ENCODE data around the gene CYB5R2. TPM values are rescaled to one million over a fixed set of nuclear protein-coding genes. Genes with fewer than 3 reads are reported as not detected.

CYB5R2 gene
- total RNA-seq, 1 donor from 2014 or later, result 6.8 TPM

GRCh38 chr11:7651140-7651551 is 22.2 kb downstream of the CYB5R2 start:
- H3K27ac Mint-ChIP-seq (ENCODE audit: unreplicated experiment), result no peak overlapping the region
- no peak overlapping the region for H3K4me3 Mint-ChIP-seq (ENCODE audit: unreplicated experiment)
- peaks cover 4% of the 10 kb centered on the region for H3K36me3 Mint-ChIP-seq (ENCODE audit: low read depth, unreplicated experiment)
- no peak for DNase-seq (ENCODE audit: low spot score)
- H3K4me1 Mint-ChIP-seq (ENCODE audit: unreplicated experiment), result no peaks in the 10 kb centered on the region
- no peaks in the 10 kb centered on the region for H3K9me3 Mint-ChIP-seq (ENCODE audit: unreplicated experiment)
- peaks cover 2% of the 10 kb centered on the region for H3K27me3 Mint-ChIP-seq (ENCODE audit: unreplicated experiment)
- no peak for TF ChIP-seq CTCF (IDR thresholded peaks at IDR 0.05; ENCODE audit: unreplicated experiment)

- peaks cover 2% of the 10 kb centered on the region for H3K27me3 Mint-ChIP-seq (ENCODE audit: unreplicated experiment)
- H3K27ac Mint-ChIP-seq (ENCODE audit: unreplicated experiment), result no peak overlapping the region
- H3K4me1 Mint-ChIP-seq (ENCODE audit: unreplicated experiment), result no peaks in the 10 kb centered on the region
- DNase-seq (ENCODE audit: low spot score), result no peak
- no peaks in the 10 kb centered on the region for H3K9me3 Mint-ChIP-seq (ENCODE audit: unreplicated experiment)
- H3K36me3 Mint-ChIP-seq (ENCODE audit: low read depth, unreplicated experiment), result no peaks in the 10 kb centered on the region
- H3K4me3 Mint-ChIP-seq (ENCODE audit: unreplicated experiment), result no peak overlapping the region
- TF ChIP-seq CTCF (IDR thresholded peaks at IDR 0.05; ENCODE audit: unreplicated experiment), result no peak
Measured at GRCh38 chr11:7648264-7648663, 25.0 kb downstream of the CYB5R2 start.

- Mint-ChIP-seq H3K4me3 (ENCODE audit: unreplicated experiment) (no peak overlapping the region), H3K4me1 (ENCODE audit: unreplicated experiment) (no peaks in the 10 kb centered on the region), H3K27ac (ENCODE audit: unreplicated experiment) (no peak overlapping the region), H3K36me3 (ENCODE audit: low read depth, unreplicated experiment) (no peaks in the 10 kb centered on the region), H3K27me3 (ENCODE audit: unreplicated experiment) (peaks cover 2% of the 10 kb centered on the region), H3K9me3 (ENCODE audit: unreplicated experiment) (no peaks in the 10 kb centered on the region)
- no peak for TF ChIP-seq CTCF (IDR thresholded peaks at IDR 0.05; ENCODE audit: unreplicated experiment)
- no peak for DNase-seq (ENCODE audit: low spot score)
Measured at GRCh38 chr11:7646866-7647265, 26.4 kb downstream of the CYB5R2 start.

GRCh38 chr11:7645206-7645605 is 28.1 kb downstream of the CYB5R2 start:
- no peak for DNase-seq (ENCODE audit: low spot score)
- no peak overlapping the region for H3K4me3 Mint-ChIP-seq (ENCODE audit: unreplicated experiment)
- TF ChIP-seq CTCF (IDR thresholded peaks at IDR 0.05; ENCODE audit: unreplicated experiment), result no peak
- no peaks in the 10 kb centered on the region for H3K36me3 Mint-ChIP-seq (ENCODE audit: low read depth, unreplicated experiment)
- no peak overlapping the region for H3K27ac Mint-ChIP-seq (ENCODE audit: unreplicated experiment)
- no peaks in the 10 kb centered on the region for H3K9me3 Mint-ChIP-seq (ENCODE audit: unreplicated experiment)
- peaks cover 2% of the 10 kb centered on the region for H3K27me3 Mint-ChIP-seq (ENCODE audit: unreplicated experiment)
- H3K4me1 Mint-ChIP-seq (ENCODE audit: unreplicated experiment), result peaks cover 8% of the 10 kb centered on the region

GRCh38 chr11:7643314-7643713 is 30.0 kb downstream of the CYB5R2 start:
- no peaks in the 10 kb centered on the region for H3K36me3 Mint-ChIP-seq (ENCODE audit: low read depth, unreplicated experiment)
- no peak overlapping the region for H3K27ac Mint-ChIP-seq (ENCODE audit: unreplicated experiment)
- peaks cover 25% of the 10 kb centered on the region for H3K4me1 Mint-ChIP-seq (ENCODE audit: unreplicated experiment)
- no peak for TF ChIP-seq CTCF (IDR thresholded peaks at IDR 0.05; ENCODE audit: unreplicated experiment)
- no peaks in the 10 kb centered on the region for H3K9me3 Mint-ChIP-seq (ENCODE audit: unreplicated experiment)
- no peak overlapping the region for H3K4me3 Mint-ChIP-seq (ENCODE audit: unreplicated experiment)
- DNase-seq (ENCODE audit: low spot score), result no peak
- peaks cover 2% of the 10 kb centered on the region for H3K27me3 Mint-ChIP-seq (ENCODE audit: unreplicated experiment)
